DND-41 (cell line): ENCODE results near the gene LRRC46.

Source experiments
- ATAC-seq: fragments of 200-7000 bp; cut with Tn5 transposase; 3 replicates; pipeline ENCODE4 v1.9.1; 2021; ENCODE audit warnings: low read depth; ENCODE audit not compliant: insufficient read depth
- DNase-seq: peaks from one replicate; pipeline ENCODE4 v3.0.0-alpha.2; 2020
- H2AFZ ChIP-seq: 2 replicates; pipeline ENCODE4 v1.6.0; 2012; ENCODE audit warnings: low read depth, low read length
- H3K27ac ChIP-seq: 2 replicates; pipeline ENCODE4 v1.5.1; 2012; ENCODE audit warnings: low read length, inconsistent platforms
- H3K27me3 ChIP-seq: fragments of 200-600 bp; sonication (generic); 2 replicates; pipeline ENCODE4 v1.6.0; 2012; ENCODE audit warnings: low read length, mild to moderate bottlenecking, inconsistent platforms; ENCODE audit not compliant: insufficient read depth, poor library complexity
- H3K36me3 ChIP-seq: 2 replicates; pipeline ENCODE4 v1.5.1; 2012; ENCODE audit warnings: low read length, inconsistent platforms; ENCODE audit not compliant: insufficient read depth
- H3K4me1 ChIP-seq: 2 replicates; pipeline ENCODE4 v1.5.1; 2012; ENCODE audit warnings: mild to moderate bottlenecking, low read length; ENCODE audit not compliant: insufficient read depth
- H3K4me2 ChIP-seq: 2 replicates; pipeline ENCODE4 v1.6.0; 2012; ENCODE audit warnings: mild to moderate bottlenecking, moderate library complexity, low read length, inconsistent platforms; ENCODE audit not compliant: insufficient read depth
- H3K4me3 ChIP-seq, 2 experiments: fragments of 200-600 bp in 1 of 2; shearing (Covaris generic) in 1 of 2; 2 replicates each; pipeline ENCODE4 v1.5.1; 2012 to 2016; ENCODE audit warnings: inconsistent platforms in 2 of 2, low read length in 2 of 2, mild to moderate bottlenecking in 2 of 2, low read depth in 1 of 2, moderate library complexity in 1 of 2
- H3K79me2 ChIP-seq: 2 replicates; pipeline ENCODE4 v1.6.0; 2012; ENCODE audit warnings: low read length, inconsistent platforms; ENCODE audit not compliant: insufficient read depth
- H3K9ac ChIP-seq: 2 replicates; pipeline ENCODE4 v1.6.0; 2012; ENCODE audit warnings: low read depth, mild to moderate bottlenecking, inconsistent platforms, low read length, moderate library complexity
- H3K9me3 ChIP-seq: 2 replicates; pipeline ENCODE4 v1.5.1; 2012; ENCODE audit warnings: low read length, moderate library complexity, mild to moderate bottlenecking, inconsistent platforms; ENCODE audit not compliant: insufficient read depth, severe bottlenecking
- H4K20me1 ChIP-seq: 2 replicates; pipeline ENCODE4 v1.6.0; 2012; ENCODE audit warnings: low read length; ENCODE audit not compliant: insufficient read depth
- EZH2 ChIP-seq: IDR thresholded peaks from 3 replicates; pipeline ENCODE4 v1.6.1; 2012; ENCODE audit warnings: borderline replicate concordance, low read depth, mild to moderate bottlenecking, moderate library complexity, low read length, inconsistent platforms; ENCODE audit not compliant: severe bottlenecking
- TF ChIP-seq, protein P1 (sequence below): IDR thresholded peaks from 2 replicates; pipeline ENCODE4 v1.5.1; 2012; ENCODE audit warnings: borderline replicate concordance, low read length, moderate library complexity, mild to moderate bottlenecking; ENCODE audit not compliant: poor library complexity, severe bottlenecking; ENCODE audit errors: extremely low read depth

LRRC46 gene

GRCh38 chr17:47815106-47815918 lies 16.2 kb upstream of the LRRC46 start:
- H4K20me1 ChIP-seq = no peaks in the 10 kb centered on the region; the same call in 1 of the 2 replicates
- H3K79me2 ChIP-seq = peaks cover 4% of the 10 kb centered on the region; the same call in 1 of the 2 replicates
- peaks cover 5% of the 10 kb centered on the region for H3K4me1 ChIP-seq
- H3K9ac ChIP-seq = no peak overlapping the region
- no peak overlapping the region for H3K4me2 ChIP-seq
- H3K27me3 ChIP-seq = no peaks in the 10 kb centered on the region
- no peak overlapping the region for H3K27ac ChIP-seq
- peaks cover 69% of the 10 kb centered on the region for H3K36me3 ChIP-seq
- H3K4me3 ChIP-seq = no peak overlapping the region
- no peaks in the 10 kb centered on the region for H3K9me3 ChIP-seq
- ATAC-seq = no peak
- no peak for DNase-seq
- no peak for TF ChIP-seq EZH2
- TF ChIP-seq, protein P1, sequence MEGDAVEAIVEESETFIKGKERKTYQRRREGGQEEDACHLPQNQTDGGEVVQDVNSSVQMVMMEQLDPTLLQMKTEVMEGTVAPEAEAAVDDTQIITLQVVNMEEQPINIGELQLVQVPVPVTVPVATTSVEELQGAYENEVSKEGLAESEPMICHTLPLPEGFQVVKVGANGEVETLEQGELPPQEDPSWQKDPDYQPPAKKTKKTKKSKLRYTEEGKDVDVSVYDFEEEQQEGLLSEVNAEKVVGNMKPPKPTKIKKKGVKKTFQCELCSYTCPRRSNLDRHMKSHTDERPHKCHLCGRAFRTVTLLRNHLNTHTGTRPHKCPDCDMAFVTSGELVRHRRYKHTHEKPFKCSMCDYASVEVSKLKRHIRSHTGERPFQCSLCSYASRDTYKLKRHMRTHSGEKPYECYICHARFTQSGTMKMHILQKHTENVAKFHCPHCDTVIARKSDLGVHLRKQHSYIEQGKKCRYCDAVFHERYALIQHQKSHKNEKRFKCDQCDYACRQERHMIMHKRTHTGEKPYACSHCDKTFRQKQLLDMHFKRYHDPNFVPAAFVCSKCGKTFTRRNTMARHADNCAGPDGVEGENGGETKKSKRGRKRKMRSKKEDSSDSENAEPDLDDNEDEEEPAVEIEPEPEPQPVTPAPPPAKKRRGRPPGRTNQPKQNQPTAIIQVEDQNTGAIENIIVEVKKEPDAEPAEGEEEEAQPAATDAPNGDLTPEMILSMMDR = no peak
- no peak overlapping the region for H2AFZ ChIP-seq

DNA sequence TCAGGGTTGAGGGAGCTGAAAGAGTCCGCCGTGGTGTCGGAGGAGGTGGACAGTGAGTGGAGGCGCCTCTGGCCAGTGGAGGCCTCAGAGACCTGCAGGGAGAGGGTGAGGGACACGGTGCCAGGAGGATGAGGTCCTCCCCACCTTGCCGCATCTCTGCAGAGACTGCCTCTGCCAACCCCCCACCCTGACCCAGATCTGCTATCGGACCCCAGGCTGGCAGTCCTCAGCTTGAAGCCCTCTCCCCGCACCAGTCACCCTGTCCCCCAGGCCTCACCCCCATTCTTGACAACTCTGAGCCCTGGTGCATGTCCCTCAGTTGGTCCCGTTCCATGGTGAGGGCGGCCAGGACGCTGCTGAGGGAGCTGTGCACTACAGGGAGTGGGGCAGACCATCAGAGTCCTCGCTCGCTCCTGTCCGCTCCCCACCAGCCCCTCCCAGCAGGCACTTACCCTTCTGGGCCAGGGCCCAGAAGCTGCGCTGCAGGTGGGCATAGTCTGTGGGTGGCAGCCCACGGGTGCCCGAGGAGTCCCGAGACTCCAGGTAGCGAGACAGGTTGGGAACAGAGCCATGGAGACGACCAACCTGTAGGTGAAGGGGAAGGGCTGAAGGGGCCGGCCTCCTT lies 15.2 kb upstream of the LRRC46 start:
- TF ChIP-seq, protein P1 = no peak
- TF ChIP-seq EZH2 = no peak
- no peaks in the 10 kb centered on the region for H3K27me3 ChIP-seq
- no peaks in the 10 kb centered on the region; the same call in 1 of the 2 replicates for H4K20me1 ChIP-seq
- H3K9ac ChIP-seq = no peak overlapping the region
- ATAC-seq (no peak), DNase-seq (no peak)
- peaks cover 13% of the 10 kb centered on the region for H3K79me2 ChIP-seq
- no peaks in the 10 kb centered on the region for H3K9me3 ChIP-seq
- no peak overlapping the region for H3K4me2 ChIP-seq
- H3K4me1 ChIP-seq = peaks cover 14% of the 10 kb centered on the region
- no peak overlapping the region for H2AFZ ChIP-seq
- H3K27ac ChIP-seq = no peak overlapping the region
- peaks cover 66% of the 10 kb centered on the region for H3K36me3 ChIP-seq
- H3K4me3 ChIP-seq = no peak overlapping the region

- Histone ChIP-seq H3K36me3 (peaks cover 63% of the 10 kb centered on the region), H3K9me3 (no peaks in the 10 kb centered on the region), H2AFZ (no peak overlapping the region), H3K79me2 (peaks cover 19% of the 10 kb centered on the region), H3K4me1 (peaks cover 19% of the 10 kb centered on the region), H4K20me1 (no peaks in the 10 kb centered on the region; the same call in 1 of the 2 replicates), H3K27ac (no peak overlapping the region), H3K9ac (no peak overlapping the region), H3K4me3 (no peak overlapping the region), H3K4me2 (no peak overlapping the region), H3K27me3 (no peaks in the 10 kb centered on the region)
- ATAC-seq (no peak), DNase-seq (no peak)
- TF ChIP-seq EZH2 = no peak
- TF ChIP-seq, protein P1 = no peak
Observed at GRCh38 chr17:47816947-47817346, 14.5 kb upstream of the LRRC46 start.
